ENCODE results near the gene MYH10. TPM values are rescaled to one million over a fixed set of nuclear protein-coding genes. Genes with fewer than 3 reads are reported as not detected.

The MYH10 gene
- total RNA-seq, 1 donor from 2014 or later = 3.4 TPM

DNA sequence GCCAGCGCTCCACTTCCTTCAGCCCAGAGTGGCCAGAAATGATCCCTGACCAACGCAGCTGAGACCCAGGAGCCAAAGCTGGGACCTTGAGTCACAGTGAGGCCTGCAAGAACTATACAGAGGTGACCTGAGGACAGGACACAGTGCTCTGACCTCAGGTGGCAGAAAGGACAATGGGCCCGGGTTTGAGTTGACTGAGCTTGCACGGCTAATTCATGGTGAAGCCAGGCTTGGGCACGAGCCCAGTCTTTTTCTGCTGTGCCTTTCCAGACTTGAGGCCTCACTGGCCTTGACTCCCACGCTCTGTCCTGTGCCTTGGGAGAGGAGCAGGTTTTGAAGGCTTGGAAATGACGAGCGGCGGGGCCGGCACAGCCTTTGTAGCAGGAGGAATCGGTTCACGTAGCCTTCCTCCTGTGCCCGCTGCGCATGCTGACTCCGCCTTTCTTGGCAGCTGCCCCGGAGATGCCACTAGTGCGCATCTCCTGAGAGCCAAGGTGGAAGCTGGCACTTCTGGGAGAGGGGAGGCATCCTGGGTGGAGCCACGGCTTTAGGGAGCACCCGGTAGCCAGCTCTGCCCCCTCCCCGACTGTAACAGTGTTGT is 160.0 kb downstream of the MYH10 start:
- POLR2A ChIA-PET = no interaction called here
- no peak overlapping the region for H3K27ac Mint-ChIP-seq

DNA sequence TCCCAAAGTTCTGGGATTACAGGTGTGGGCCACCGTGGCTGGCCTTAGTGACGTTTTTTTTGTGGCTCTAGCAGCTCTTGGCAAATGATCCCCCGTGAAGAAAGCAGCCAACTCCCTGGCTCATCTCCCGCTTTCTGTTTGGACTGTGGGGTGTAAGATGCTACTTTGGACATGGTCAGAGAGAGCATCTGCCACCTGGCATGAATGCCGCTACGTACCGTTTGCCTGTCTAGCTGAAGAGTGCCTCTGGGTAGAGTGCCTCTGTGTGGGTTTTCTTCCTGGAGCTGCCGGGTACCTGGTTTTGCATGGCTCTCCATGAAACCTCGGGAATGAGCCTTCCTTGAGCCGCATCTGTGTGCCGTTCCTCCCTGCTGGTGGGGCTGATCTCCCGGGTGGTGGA is 160.6 kb downstream of the MYH10 start:
- Mint-ChIP-seq H3K4me3 (no peak overlapping the region), H3K27ac (no peak overlapping the region), H3K4me1 (no peaks in the 10 kb centered on the region), H3K36me3 (ENCODE audit: low read depth) (peaks cover 79% of the 10 kb centered on the region), H3K27me3 (no peaks in the 10 kb centered on the region), H3K9me3 (no peaks in the 10 kb centered on the region)
- DNase-seq (no peak), ATAC-seq (ENCODE audit: low read depth) (no peak)
- POLR2A ChIA-PET = no interaction called here
- TF ChIP-seq CTCF (IDR thresholded peaks at IDR 0.05) = no peak
- intact Hi-C loops (cut with micrococcal nuclease) = no loop called here
- CTCF ChIA-PET = no interaction called here

More for the DNA sequence above, 160.0 kb downstream of the MYH10 start:
- Mint-ChIP-seq H3K9me3 (no peaks in the 10 kb centered on the region), H3K4me1 (no peaks in the 10 kb centered on the region), H3K36me3 (ENCODE audit: low read depth) (peaks cover 79% of the 10 kb centered on the region), H3K27me3 (no peaks in the 10 kb centered on the region), H3K4me3 (no peak overlapping the region)
- no peak for ATAC-seq (ENCODE audit: low read depth)
- intact Hi-C loops (cut with micrococcal nuclease) = no loop called here
- DNase-seq = no peak
- CTCF ChIA-PET = no interaction called here
- no peak for TF ChIP-seq CTCF (IDR thresholded peaks at IDR 0.05)

GRCh38 chr17:8468980-8469379 is 161.5 kb downstream of the MYH10 start:
- TF ChIP-seq CTCF (IDR thresholded peaks at IDR 0.05) = no peak
- Mint-ChIP-seq H3K36me3 (ENCODE audit: low read depth) (peaks cover 78% of the 10 kb centered on the region), H3K4me3 (no peak overlapping the region), H3K27me3 (no peaks in the 10 kb centered on the region), H3K4me1 (no peaks in the 10 kb centered on the region), H3K27ac (no peak overlapping the region), H3K9me3 (no peaks in the 10 kb centered on the region)
- DNase-seq (no peak), ATAC-seq (ENCODE audit: low read depth) (no peak)
- ChIA-PET POLR2A (no interaction called here), CTCF (no interaction called here)
- intact Hi-C loops (cut with micrococcal nuclease) = no loop called here

- H3K27ac Mint-ChIP-seq = no peak overlapping the region
Observed at GRCh38 chr17:8468127-8468526, 162.4 kb downstream of the MYH10 start.

GRCh38 chr17:8467527-8467926 is 163.0 kb downstream of the MYH10 start:
- ATAC-seq (ENCODE audit: low read depth) = no peak
- intact Hi-C loops (cut with micrococcal nuclease) = no loop called here
- peaks cover 78% of the 10 kb centered on the region for H3K36me3 Mint-ChIP-seq (ENCODE audit: low read depth)
- H3K27ac Mint-ChIP-seq = no peak overlapping the region
- no peaks in the 10 kb centered on the region for H3K9me3 Mint-ChIP-seq
- no peak for DNase-seq
- no peaks in the 10 kb centered on the region for H3K4me1 Mint-ChIP-seq
- no peak overlapping the region for H3K4me3 Mint-ChIP-seq
- ChIA-PET POLR2A (no interaction called here), CTCF (no interaction called here)
- H3K27me3 Mint-ChIP-seq = no peaks in the 10 kb centered on the region
- TF ChIP-seq CTCF (IDR thresholded peaks at IDR 0.05) = no peak

More at GRCh38 chr17:8468127-8468526, 162.4 kb downstream of the MYH10 start:
- H3K27me3 Mint-ChIP-seq = no peaks in the 10 kb centered on the region
- no peaks in the 10 kb centered on the region for H3K4me1 Mint-ChIP-seq
- CTCF ChIA-PET = no interaction called here
- ATAC-seq (ENCODE audit: low read depth) (no peak), DNase-seq (no peak)
- TF ChIP-seq CTCF (IDR thresholded peaks at IDR 0.05) = no peak
- POLR2A ChIA-PET = no interaction called here
- H3K4me3 Mint-ChIP-seq = no peak overlapping the region
- intact Hi-C loops (cut with micrococcal nuclease) = no loop called here
- H3K36me3 Mint-ChIP-seq (ENCODE audit: low read depth) = peaks cover 78% of the 10 kb centered on the region
- H3K9me3 Mint-ChIP-seq = no peaks in the 10 kb centered on the region
